ENCODE data around the gene SEMA4D.
"Not testable (repeated sequence)": the region's sequence is repeated elsewhere in the genome, so short reads cannot be mapped to it uniquely, and the experiment has no call there.

Gene SEMA4D

DNA sequence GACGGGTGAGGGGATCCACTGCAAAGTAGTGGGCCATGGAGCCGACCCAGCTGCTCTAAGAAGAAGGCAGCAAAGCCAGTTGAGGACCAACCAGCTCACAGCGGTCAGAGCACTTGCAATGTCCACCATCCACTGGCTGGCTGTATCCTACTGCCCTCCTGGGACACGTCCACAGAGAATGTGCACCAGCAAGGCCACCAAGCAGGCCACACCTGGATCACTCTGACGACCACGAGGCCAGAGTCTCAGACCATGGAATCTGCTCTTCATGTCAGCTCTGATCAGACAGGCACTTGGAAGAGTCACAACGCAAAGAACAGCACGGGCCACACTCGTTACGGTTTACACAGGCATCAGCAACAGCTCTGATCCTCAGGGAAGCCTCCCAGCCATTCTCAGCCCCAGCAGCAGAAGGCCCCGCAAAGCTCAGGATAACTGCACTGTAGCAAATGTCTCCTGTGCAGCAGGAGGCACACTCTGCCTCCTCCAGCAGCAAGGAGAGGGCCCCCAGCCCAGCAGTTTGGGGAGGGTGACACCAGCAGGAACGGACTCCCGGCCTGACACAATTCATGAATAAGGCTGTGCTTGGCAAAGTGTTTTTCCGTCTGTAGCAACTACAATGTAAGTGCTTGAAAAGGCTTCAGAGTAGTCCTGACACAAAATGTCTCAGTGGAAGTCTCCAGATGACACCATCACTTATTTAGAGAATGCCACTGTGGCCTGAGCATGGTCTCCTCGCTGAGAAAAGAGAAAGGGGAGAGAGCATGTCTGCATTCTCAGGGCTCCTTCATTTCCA is 15.7 kb downstream of the SEMA4D start:
- TF ChIP-seq, protein P1, sequence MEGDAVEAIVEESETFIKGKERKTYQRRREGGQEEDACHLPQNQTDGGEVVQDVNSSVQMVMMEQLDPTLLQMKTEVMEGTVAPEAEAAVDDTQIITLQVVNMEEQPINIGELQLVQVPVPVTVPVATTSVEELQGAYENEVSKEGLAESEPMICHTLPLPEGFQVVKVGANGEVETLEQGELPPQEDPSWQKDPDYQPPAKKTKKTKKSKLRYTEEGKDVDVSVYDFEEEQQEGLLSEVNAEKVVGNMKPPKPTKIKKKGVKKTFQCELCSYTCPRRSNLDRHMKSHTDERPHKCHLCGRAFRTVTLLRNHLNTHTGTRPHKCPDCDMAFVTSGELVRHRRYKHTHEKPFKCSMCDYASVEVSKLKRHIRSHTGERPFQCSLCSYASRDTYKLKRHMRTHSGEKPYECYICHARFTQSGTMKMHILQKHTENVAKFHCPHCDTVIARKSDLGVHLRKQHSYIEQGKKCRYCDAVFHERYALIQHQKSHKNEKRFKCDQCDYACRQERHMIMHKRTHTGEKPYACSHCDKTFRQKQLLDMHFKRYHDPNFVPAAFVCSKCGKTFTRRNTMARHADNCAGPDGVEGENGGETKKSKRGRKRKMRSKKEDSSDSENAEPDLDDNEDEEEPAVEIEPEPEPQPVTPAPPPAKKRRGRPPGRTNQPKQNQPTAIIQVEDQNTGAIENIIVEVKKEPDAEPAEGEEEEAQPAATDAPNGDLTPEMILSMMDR (IDR thresholded peaks at IDR 0.05; ENCODE audit: insufficient read depth, low read length, missing control alignments), result no peak
- ChIA-PET POLR2A (no interaction called here), CTCF (no interaction called here)
- H3K4me3 ChIP-seq (ENCODE audit: low read depth, low read length), result no peak overlapping the region
- no peak for DNase-seq (ENCODE audit: low read depth, low spot score)

DNA sequence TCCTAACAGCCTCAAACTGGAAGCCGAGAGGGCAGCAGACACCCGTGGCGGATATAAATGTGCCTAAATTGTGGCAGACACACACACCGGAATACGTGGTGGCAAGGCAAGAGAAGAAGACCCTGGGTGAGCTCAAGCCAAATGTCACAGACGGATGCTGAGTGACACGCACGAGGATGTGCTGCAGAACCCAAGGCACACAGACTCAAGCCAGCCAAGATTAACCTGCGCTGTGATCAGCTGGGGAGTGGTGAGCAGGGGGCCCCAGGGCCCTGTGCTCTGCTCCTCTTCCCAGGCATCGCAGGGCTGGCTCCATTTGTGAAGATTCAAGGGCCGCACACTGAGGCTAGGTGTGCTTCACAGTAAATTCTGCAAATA is 16.4 kb downstream of the SEMA4D start:
- no peak for DNase-seq (ENCODE audit: low read depth, low spot score)
- ChIA-PET POLR2A (no interaction called here), CTCF (no interaction called here)
- TF ChIP-seq, protein P1 (IDR thresholded peaks at IDR 0.05; ENCODE audit: insufficient read depth, low read length, missing control alignments), result no peak
- no peak overlapping the region for H3K4me3 ChIP-seq (ENCODE audit: low read depth, low read length)

DNA sequence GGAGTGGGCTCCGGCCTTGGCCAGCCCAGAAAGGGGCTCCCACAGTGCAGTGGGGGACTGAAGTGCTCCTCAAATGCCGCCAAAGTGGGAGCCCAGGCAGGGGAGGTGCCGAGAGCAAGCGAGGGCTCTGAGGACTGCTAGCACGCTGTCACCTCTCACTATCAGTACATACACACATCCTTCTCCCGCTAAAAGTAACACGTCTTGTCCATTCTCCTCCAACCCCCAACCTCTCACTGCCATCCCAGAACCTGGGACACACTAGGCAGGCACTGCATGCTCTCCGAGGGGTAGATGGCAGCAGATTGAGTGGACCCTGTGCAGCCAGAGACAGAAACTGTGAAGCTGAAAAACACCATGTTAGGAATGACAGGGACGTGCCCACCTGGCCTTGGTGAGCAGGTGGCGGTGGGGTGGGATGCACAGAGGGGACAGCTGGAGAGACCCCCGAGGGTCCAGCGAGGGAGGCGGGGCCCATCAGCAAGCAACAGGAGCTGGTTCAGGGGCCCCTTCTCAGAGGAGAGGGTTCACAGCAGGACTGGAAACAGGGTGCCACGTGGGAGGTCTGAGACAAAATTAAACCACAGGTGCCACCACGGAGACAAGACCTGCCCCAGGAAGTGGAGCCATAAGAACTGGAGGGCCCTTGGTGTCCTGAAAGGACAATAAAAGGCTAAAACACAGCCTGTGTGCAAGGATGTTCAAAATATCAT is 16.9 kb downstream of the SEMA4D start:
- ChIA-PET POLR2A (no interaction called here), CTCF (no interaction called here)
- DNase-seq (ENCODE audit: low read depth, low spot score), result no peak
- TF ChIP-seq, protein P1 (IDR thresholded peaks at IDR 0.05; ENCODE audit: insufficient read depth, low read length, missing control alignments), result no peak
- H3K4me3 ChIP-seq (ENCODE audit: low read depth, low read length), result no peak overlapping the region

DNA sequence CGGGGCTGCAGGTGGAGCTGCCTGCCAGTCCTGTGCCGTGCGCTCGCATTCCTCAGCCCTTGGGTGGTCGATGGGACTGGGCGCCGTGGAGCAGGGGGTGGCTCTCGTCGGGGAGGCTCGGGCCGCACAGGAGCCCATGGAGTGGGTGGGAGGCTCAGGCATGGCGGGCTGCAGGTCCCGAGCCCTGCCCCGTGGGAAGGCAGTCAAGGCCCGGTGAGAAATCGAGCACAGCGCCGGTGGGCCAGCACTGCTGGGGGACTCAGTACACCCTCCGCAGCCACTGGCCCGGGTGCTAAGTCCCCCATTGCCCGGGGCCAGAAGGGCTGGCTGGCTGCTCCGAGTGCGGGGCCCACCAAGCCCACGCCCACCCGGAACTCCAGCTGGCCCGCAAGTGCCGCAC is 17.5 kb downstream of the SEMA4D start:
- POLR2A ChIA-PET, result not testable (repeated sequence)

GRCh38 chr9:89479669-89480011 is 18.3 kb downstream of the SEMA4D start:
- DNase-seq (ENCODE audit: low read depth, low spot score); CTCF ChIA-PET; POLR2A ChIA-PET; H3K4me3 ChIP-seq (ENCODE audit: low read depth, low read length): not testable (repeated sequence)

More for the DNA sequence above, 17.5 kb downstream of the SEMA4D start:
- DNase-seq (ENCODE audit: low read depth, low spot score); H3K4me3 ChIP-seq (ENCODE audit: low read depth, low read length); CTCF ChIA-PET: not testable (repeated sequence)

DNA sequence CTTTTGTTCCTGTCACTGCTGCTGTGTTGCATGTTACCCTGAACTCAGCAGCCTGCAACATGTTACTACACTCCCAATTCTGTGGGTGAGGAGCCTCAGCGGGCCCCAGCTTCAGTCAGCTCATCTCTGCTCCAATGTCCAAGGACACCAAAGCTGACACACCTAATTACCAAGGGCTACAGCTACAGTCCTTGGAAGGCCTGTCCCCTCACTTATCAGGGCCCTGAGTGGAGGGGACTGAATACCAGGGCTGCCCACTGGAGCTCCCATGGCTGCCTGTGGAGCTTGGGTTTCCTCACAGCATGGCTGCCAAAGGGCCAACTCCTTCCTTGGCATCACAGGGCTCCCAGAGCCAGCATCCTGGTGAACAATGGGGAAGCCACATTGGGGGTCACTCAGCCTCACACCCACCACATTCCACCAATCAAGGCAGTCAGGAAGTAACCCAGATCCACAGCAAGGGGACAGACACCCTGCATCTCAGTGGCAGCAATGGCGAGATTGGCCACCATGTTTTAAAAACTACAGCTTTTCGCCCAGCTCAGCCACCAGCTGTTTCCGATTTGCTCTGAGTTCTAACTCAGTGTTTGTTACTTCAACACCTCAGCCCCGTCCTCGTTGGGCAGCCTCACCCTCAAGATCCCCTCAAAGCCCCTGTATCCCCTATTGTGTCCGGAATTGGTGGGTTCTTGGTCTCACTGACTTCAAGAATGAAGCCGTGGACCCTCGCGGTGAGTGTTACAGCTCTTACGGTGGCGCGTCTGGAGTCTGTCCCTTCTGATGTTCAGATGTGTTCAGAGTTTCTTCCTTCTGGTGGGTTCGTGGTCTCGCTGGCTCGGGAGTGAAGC is 18.9 kb downstream of the SEMA4D start:
- no peak overlapping the region for H3K4me3 ChIP-seq (ENCODE audit: low read depth, low read length)
- ChIA-PET POLR2A (no interaction called here), CTCF (no interaction called here)
- DNase-seq (ENCODE audit: low read depth, low spot score), result no peak
- TF ChIP-seq, protein P1 (IDR thresholded peaks at IDR 0.05; ENCODE audit: insufficient read depth, low read length, missing control alignments), result no peak
